IPS-18c (cell line): ENCODE results near the gene ZNF213.
"Not testable (repeated sequence)": the region's sequence is repeated elsewhere in the genome, so short reads cannot be mapped to it uniquely, and the experiment has no call there.

Source experiments
- H3K4me3 ChIP-seq: 2 replicates; pipeline ENCODE4 v1.7.0; 2013; ENCODE audit warnings: low read depth, mild to moderate bottlenecking, low read length, moderate library complexity; ENCODE audit not compliant: insufficient read depth
- H3K9me3 ChIP-seq: one replicate; pipeline ENCODE4 v1.6.1; 2013; ENCODE audit warnings: mild to moderate bottlenecking, low read length, moderate library complexity; ENCODE audit not compliant: control insufficient read depth, insufficient read depth

The ZNF213 gene

GRCh38 chr16:3152277-3152990, 17.6 kb downstream of the ZNF213 start:
- Histone ChIP-seq H3K9me3 (no peaks in the 10 kb centered on the region), H3K4me3 (peak overlapping the region; percentile 75)

GRCh38 chr16:3152991-3153368, 18.2 kb downstream of the ZNF213 start:
- H3K9me3 ChIP-seq = no peaks in the 10 kb centered on the region
- no peak overlapping the region; the same call in 1 of the 2 replicates for H3K4me3 ChIP-seq

GRCh38 chr16:3155181-3155580, 20.4 kb downstream of the ZNF213 start:
- Histone ChIP-seq H3K4me3 (no peak overlapping the region), H3K9me3 (no peaks in the 10 kb centered on the region)

GRCh38 chr16:3155972-3156371, 21.1 kb downstream of the ZNF213 start:
- H3K9me3 ChIP-seq = no peaks in the 10 kb centered on the region

GRCh38 chr16:3157229-3158025, 22.6 kb downstream of the ZNF213 start:
- peak overlapping the region; percentile 83 for H3K4me3 ChIP-seq
- H3K9me3 ChIP-seq = peaks cover 2% of the 10 kb centered on the region

More at GRCh38 chr16:3155972-3156371, 21.1 kb downstream of the ZNF213 start:
- H3K4me3 ChIP-seq = no peak overlapping the region

GRCh38 chr16:3158026-3158509, 23.2 kb downstream of the ZNF213 start:
- peak overlapping the region; percentile 83 for H3K4me3 ChIP-seq
- H3K9me3 ChIP-seq = peaks cover 2% of the 10 kb centered on the region

- peaks cover 2% of the 10 kb centered on the region for H3K9me3 ChIP-seq
These were observed 23.9 kb downstream of the ZNF213 start for GRCh38 chr16:3158510-3159314.

GRCh38 chr16:3161235-3162018, 26.6 kb downstream of the ZNF213 start:
- Histone ChIP-seq H3K4me3 (no peak overlapping the region), H3K9me3 (peaks cover 5% of the 10 kb centered on the region)

More at GRCh38 chr16:3158510-3159314, 23.9 kb downstream of the ZNF213 start:
- peak overlapping the region; percentile 83 for H3K4me3 ChIP-seq

- Histone ChIP-seq H3K9me3 (peaks cover 5% of the 10 kb centered on the region), H3K4me3 (no peak overlapping the region)
These were observed 29.5 kb downstream of the ZNF213 start for GRCh38 chr16:3164121-3164991.

GRCh38 chr16:3165111-3165822, 30.4 kb downstream of the ZNF213 start:
- no peak overlapping the region for H3K4me3 ChIP-seq

GRCh38 chr16:3166505-3166886, 31.7 kb downstream of the ZNF213 start:
- H3K4me3 ChIP-seq = no peak overlapping the region

More at GRCh38 chr16:3165111-3165822, 30.4 kb downstream of the ZNF213 start:
- peaks cover 5% of the 10 kb centered on the region for H3K9me3 ChIP-seq

GRCh38 chr16:3168729-3169128, 33.9 kb downstream of the ZNF213 start:
- H3K4me3 ChIP-seq, H3K9me3 ChIP-seq: not testable (repeated sequence)

More at GRCh38 chr16:3166505-3166886, 31.7 kb downstream of the ZNF213 start:
- H3K9me3 ChIP-seq = peaks cover 5% of the 10 kb centered on the region

GRCh38 chr16:3170440-3171180, 35.8 kb downstream of the ZNF213 start:
- Histone ChIP-seq H3K4me3 (peak overlapping the region; percentile 58), H3K9me3 (no peaks in the 10 kb centered on the region)

GRCh38 chr16:3171181-3171854, 36.5 kb downstream of the ZNF213 start:
- Histone ChIP-seq H3K9me3 (no peaks in the 10 kb centered on the region), H3K4me3 (peak overlapping the region; percentile 58)
